MCF 10A (cell line): Measurements from ENCODE around the gene CDK1. TPM values are rescaled to one million over a fixed set of nuclear protein-coding genes. Genes with fewer than 3 reads are reported as not detected.
"Not testable (repeated sequence)": the region's sequence is repeated elsewhere in the genome, so short reads cannot be mapped to it uniquely, and the experiment has no call there.

Experiments
- BruUV-seq: library from RNA; stranded (reverse); fragments of 400-500 nt; replicated peaks from 2 replicates; lab custom pipeline; 2021; lab: Mats Ljungman, UMichigan
- CTCF ChIA-PET: fragments of 300-600 bp; sonication (Branson Sonifier 250); formaldehyde crosslinking; extraction: SDS; loops from one replicate; lab custom pipeline; 2021; ENCODE audit warnings: antibody characterized with exemption, inconsistent platforms; lab: Yijun Ruan, JAX
- POLR2A ChIA-PET: fragments of 300-600, 350-650 bp; sonication (Branson Sonifier 250); formaldehyde crosslinking; extraction: SDS; loops from one replicate; lab custom pipeline; 2020; ENCODE audit warnings: antibody characterized with exemption, inconsistent platforms; lab: Yijun Ruan, JAX
- DNase-seq: peaks from one replicate; pipeline ENCODE4 v3.0.0-alpha.2; 2018; ENCODE audit not compliant: unreplicated experiment
- H3K27ac Mint-ChIP-seq: one replicate; pipeline ENCODE4 v1.8.0; 2022; ENCODE audit warnings: mild to moderate bottlenecking, low read depth, mixed read lengths; ENCODE audit not compliant: unreplicated experiment
- H3K27me3 Mint-ChIP-seq: one replicate; pipeline ENCODE4 v1.8.0; 2022; ENCODE audit warnings: mixed read lengths; ENCODE audit not compliant: insufficient read depth, unreplicated experiment
- H3K36me3 Mint-ChIP-seq: one replicate; pipeline ENCODE4 v1.8.0; 2022; ENCODE audit warnings: mild to moderate bottlenecking, moderate library complexity, mixed read lengths; ENCODE audit not compliant: insufficient read depth, unreplicated experiment
- H3K4me1 Mint-ChIP-seq: one replicate; pipeline ENCODE4 v1.8.0; 2022; ENCODE audit warnings: mixed read lengths; ENCODE audit not compliant: insufficient read depth, unreplicated experiment
- H3K4me3 Mint-ChIP-seq: one replicate; pipeline ENCODE4 v1.8.0; 2022; ENCODE audit warnings: mild to moderate bottlenecking, moderate library complexity, mixed read lengths; ENCODE audit not compliant: unreplicated experiment
- H3K9me3 Mint-ChIP-seq: one replicate; pipeline ENCODE4 v1.8.0; 2022; ENCODE audit warnings: mixed read lengths; ENCODE audit not compliant: unreplicated experiment
- intact Hi-C: fragments of 100-400 bp; cut with micrococcal nuclease; formaldehyde crosslinking; loops from 2 replicates; pipeline ENCODE4 v1.14.1; 2022
- total RNA-seq: library from RNA; stranded (reverse); gene quantifications from 2 replicates; pipeline ENCODE4 v1.2.3, GENCODE V29; 2022
- TF ChIP-seq, protein P1 (sequence below): fragments of 200-600 bp; IDR thresholded peaks from one replicate; pipeline ENCODE4 v1.8.0; 2022; ENCODE audit warnings: antibody characterized with exemption, mild to moderate bottlenecking; ENCODE audit not compliant: unreplicated experiment

The CDK1 gene
- total RNA-seq, 1 experiment from 2014 or later, result 48.8 TPM

DNA sequence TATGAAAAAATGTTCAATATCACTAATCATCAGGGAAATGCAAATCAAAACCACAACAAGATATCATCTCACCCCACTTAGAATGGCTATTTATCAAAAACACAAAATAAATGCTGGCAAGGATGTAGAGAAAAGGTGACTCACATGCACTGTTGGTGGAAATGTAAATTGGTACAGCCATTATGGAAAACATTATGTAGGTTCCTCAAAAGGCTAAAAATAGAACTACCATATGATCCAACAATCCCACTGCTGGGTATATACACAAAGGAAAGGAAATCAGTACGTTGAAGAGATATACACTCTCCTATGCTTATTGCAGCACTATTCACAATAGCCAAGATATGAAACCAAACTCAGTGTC lies 50.2 kb downstream of the CDK1 start:
- Mint-ChIP-seq H3K36me3 (no peaks in the 10 kb centered on the region), H3K27ac (no peak overlapping the region), H3K4me3 (no peak overlapping the region), H3K4me1 (peaks cover 17% of the 10 kb centered on the region), H3K9me3 (no peaks in the 10 kb centered on the region), H3K27me3 (no peaks in the 10 kb centered on the region)
- TF ChIP-seq, protein P1, sequence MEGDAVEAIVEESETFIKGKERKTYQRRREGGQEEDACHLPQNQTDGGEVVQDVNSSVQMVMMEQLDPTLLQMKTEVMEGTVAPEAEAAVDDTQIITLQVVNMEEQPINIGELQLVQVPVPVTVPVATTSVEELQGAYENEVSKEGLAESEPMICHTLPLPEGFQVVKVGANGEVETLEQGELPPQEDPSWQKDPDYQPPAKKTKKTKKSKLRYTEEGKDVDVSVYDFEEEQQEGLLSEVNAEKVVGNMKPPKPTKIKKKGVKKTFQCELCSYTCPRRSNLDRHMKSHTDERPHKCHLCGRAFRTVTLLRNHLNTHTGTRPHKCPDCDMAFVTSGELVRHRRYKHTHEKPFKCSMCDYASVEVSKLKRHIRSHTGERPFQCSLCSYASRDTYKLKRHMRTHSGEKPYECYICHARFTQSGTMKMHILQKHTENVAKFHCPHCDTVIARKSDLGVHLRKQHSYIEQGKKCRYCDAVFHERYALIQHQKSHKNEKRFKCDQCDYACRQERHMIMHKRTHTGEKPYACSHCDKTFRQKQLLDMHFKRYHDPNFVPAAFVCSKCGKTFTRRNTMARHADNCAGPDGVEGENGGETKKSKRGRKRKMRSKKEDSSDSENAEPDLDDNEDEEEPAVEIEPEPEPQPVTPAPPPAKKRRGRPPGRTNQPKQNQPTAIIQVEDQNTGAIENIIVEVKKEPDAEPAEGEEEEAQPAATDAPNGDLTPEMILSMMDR, result no peak
- ChIA-PET CTCF (no interaction called here), POLR2A (no interaction called here)
- peak; percentile 10 for DNase-seq
- intact Hi-C loops, result no loop called here
- BruUV-seq, result no TSS peak

DNA sequence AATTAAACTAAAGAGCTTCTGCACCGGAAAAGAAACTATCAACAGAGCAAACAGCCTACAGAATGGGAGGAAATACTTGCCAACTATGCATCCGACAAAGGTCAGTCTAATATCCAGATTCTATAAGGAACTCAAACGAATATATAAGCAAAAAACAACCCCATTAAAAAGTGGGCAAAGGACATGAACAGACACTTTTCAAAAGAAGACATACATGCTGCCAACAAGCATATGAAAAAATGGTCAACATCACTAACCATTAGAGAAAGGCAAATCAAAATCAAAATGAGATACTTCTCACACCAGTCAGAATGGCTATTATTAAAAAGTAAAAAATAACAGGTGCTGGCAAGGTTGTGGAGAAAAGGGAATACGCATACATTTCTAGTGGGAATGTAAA lies 53.9 kb downstream of the CDK1 start:
- BruUV-seq, intact Hi-C loops, H3K4me3 Mint-ChIP-seq, POLR2A ChIA-PET, H3K36me3 Mint-ChIP-seq, H3K27ac Mint-ChIP-seq, DNase-seq, H3K9me3 Mint-ChIP-seq, H3K27me3 Mint-ChIP-seq: not testable (repeated sequence)
- CTCF ChIA-PET, result interaction anchor here (0.6 kb wide), 1 partner anchor 63 kb away, joined by 6 read pairs; no protein-coding TSS in a partner anchor
- H3K4me1 Mint-ChIP-seq, result peaks cover 12% of the 10 kb centered on the region

DNA sequence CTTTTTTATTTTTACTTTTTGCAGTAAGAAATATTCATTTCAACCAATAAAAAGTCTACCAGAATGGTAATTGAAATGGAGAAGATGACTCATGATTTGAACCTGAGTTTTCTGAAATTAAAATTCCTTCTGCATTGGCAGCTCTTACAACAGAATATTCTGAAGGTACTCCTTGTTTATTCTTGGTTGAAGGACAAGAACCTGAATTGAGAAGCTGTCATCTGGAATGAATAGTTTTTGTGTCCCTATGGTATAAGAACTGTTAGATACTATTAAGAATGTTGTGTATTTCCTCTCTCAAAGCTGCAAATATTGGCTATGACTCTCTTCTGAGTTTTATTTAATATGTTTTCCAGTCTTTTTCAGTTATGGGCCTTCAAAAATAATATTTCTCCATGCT lies 56.1 kb downstream of the CDK1 start:
- no TSS peak for BruUV-seq
- POLR2A ChIA-PET, result no interaction called here
- H3K4me3 Mint-ChIP-seq, result no peak overlapping the region
- no peaks in the 10 kb centered on the region for H3K27me3 Mint-ChIP-seq
- H3K9me3 Mint-ChIP-seq, result no peaks in the 10 kb centered on the region
- no peaks in the 10 kb centered on the region for H3K4me1 Mint-ChIP-seq
- H3K27ac Mint-ChIP-seq, result no peak overlapping the region
- CTCF ChIA-PET, result no interaction called here
- no peaks in the 10 kb centered on the region for H3K36me3 Mint-ChIP-seq
- TF ChIP-seq, protein P1, result no peak
- no peak for DNase-seq
- intact Hi-C loops, result no loop called here

DNA sequence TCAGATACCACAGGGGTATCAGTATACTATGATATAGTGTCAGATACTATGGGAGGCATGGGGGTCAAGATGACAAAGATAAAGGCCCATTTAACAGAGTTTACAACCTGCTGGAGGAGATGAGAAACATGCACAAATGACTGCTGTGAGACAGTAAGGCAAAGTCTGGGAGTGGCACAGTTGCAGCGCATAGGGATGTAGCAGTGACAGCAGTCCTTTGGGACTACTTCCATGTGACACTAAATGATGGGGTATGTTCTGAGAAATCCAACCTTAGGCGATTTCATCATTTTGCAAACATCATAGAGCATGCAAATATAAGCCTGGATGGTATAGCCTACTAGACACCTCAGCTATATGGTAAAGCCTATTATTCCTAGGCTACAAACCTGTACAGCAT lies 56.8 kb downstream of the CDK1 start:
- TF ChIP-seq, protein P1, result no peak
- CTCF ChIA-PET, result no interaction called here

DNA sequence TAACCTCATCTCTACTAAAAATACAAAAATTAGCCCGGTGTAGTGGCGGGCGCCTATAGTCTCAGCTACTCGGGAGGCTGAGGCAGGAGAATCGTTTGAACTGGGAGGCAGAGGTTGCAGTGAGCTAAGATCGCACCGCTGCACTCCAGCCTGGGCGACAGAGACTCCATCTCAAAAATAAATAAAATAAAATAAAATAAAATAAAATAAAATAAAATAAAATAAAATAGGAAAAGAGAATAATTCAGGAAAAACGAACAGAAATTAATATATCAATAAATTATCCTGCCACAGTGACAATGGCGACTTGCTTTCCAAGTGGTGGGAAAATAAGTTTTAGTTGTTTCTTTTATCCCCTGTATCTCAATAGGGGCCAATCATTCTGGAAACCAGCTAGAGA lies 62.9 kb downstream of the CDK1 start:
- H3K9me3 Mint-ChIP-seq, H3K4me3 Mint-ChIP-seq, H3K36me3 Mint-ChIP-seq, intact Hi-C loops, H3K27me3 Mint-ChIP-seq, H3K27ac Mint-ChIP-seq, POLR2A ChIA-PET, H3K4me1 Mint-ChIP-seq, BruUV-seq, DNase-seq: not testable (repeated sequence)
- CTCF ChIA-PET, result interaction anchor here (0.6 to 1.0 kb wide), 2 partner anchors 17 to 202 kb away, joined by 4 read pairs; no protein-coding TSS in a partner anchor

More for the DNA sequence above, 56.8 kb downstream of the CDK1 start:
- no TSS peak for BruUV-seq
- Mint-ChIP-seq H3K9me3 (no peaks in the 10 kb centered on the region), H3K4me1 (no peaks in the 10 kb centered on the region), H3K4me3 (no peak overlapping the region), H3K27ac (no peak overlapping the region), H3K36me3 (no peaks in the 10 kb centered on the region), H3K27me3 (no peaks in the 10 kb centered on the region)
- DNase-seq, result no peak
- POLR2A ChIA-PET, result no interaction called here
- intact Hi-C loops, result no loop called here
